ENCODE results near the gene RNF157.

DNA sequence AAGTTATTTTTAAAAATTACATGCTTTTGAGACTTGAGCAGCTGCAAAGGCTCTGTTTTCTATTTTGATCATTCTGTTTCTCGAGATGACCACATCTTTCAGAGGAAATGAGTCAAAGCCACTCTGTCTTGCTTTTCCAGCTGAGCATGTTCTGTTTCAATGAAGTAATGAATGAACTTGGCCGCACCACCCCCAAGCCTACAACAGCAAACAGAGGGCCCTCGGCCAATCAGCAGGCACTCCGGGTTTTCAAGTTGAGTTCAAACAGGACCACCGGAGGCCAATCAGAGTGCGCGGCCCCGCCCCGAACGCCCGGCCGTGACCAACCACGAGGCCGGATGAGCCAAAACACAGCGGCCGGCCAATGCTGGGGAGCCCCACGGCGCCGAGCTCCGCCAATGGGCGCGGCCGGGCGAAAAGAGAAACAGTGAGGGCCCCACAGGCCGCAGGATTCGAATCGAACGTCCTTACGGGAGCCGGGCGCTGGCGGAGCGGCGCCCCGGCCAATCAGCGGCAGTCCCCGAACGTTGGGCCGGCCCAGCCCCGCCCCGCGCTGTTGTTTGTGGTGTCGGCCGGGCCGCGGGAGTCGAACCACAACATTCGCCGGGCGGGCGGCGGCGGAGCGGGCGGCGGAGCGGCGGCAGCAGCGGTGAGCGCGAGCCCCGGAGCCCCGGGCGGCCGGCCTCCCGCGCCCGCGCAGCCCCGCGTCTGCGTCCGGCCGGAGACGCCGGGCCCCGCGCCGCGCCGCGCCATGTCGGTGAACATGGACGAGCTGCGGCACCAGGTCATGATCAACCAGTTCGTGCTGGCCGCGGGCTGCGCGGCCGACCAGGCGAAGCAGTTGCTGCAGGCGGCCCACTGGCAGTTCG lies 24.7 kb upstream of the RNF157 start, which contains the start of gene UBALD2:
- TF ChIP-seq, protein P1, sequence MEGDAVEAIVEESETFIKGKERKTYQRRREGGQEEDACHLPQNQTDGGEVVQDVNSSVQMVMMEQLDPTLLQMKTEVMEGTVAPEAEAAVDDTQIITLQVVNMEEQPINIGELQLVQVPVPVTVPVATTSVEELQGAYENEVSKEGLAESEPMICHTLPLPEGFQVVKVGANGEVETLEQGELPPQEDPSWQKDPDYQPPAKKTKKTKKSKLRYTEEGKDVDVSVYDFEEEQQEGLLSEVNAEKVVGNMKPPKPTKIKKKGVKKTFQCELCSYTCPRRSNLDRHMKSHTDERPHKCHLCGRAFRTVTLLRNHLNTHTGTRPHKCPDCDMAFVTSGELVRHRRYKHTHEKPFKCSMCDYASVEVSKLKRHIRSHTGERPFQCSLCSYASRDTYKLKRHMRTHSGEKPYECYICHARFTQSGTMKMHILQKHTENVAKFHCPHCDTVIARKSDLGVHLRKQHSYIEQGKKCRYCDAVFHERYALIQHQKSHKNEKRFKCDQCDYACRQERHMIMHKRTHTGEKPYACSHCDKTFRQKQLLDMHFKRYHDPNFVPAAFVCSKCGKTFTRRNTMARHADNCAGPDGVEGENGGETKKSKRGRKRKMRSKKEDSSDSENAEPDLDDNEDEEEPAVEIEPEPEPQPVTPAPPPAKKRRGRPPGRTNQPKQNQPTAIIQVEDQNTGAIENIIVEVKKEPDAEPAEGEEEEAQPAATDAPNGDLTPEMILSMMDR (IDR thresholded peaks at IDR 0.05) = no peak
- peak; percentile 69 to 95 for TF ChIP-seq POLR2A (IDR thresholded peaks at IDR 0.05)

All from thyroid gland (tissue), 4 donors.